Measurements from ENCODE around the gene VIPR2.

VIPR2 gene

DNA sequence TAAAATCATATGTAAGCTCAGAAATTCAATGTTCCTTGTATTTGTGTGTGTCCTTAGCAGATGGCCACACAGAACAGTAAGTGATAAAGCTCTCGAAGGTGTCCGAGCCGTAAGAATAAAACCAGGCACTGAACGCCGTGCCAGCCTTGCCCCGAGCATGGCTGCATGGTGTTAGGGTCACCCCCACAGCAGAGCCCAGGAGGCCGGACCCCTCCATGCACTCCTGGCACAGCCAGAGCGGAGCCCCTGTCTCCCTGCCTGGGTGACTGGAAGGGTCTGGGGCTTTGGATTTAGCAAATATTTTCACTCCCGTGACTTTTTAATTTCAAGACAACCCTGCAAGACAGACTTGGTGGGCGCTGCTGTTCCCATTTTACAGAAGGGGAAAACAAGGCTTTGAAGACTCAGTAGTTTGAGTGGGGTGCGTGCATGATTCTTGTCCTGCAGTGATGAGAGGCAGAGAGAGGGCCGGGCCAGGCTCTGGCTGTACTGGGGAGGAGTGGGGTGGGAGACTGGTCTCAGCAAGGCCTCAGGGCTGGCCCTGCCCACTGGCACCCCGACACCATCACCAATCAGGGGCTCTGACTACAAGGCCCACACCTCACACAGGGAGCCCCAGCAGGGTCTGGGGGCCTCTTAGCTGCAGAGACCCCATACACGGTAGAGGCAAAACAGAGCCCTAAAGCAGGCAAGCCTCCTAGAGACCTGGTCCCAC lies 39.4 kb downstream of the VIPR2 start:
- no peak for TF ChIP-seq SIN3A (IDR thresholded peaks at IDR 0.05; ENCODE audit: borderline replicate concordance, insufficient read depth, low read length)
- TF ChIP-seq TAF1 (IDR thresholded peaks at IDR 0.05; ENCODE audit: borderline replicate concordance, insufficient read depth, low read length) = no peak
- TF ChIP-seq POLR2AphosphoS5 (IDR thresholded peaks at IDR 0.05; ENCODE audit: low read depth, low read length) = no peak
- TF ChIP-seq, protein P1, sequence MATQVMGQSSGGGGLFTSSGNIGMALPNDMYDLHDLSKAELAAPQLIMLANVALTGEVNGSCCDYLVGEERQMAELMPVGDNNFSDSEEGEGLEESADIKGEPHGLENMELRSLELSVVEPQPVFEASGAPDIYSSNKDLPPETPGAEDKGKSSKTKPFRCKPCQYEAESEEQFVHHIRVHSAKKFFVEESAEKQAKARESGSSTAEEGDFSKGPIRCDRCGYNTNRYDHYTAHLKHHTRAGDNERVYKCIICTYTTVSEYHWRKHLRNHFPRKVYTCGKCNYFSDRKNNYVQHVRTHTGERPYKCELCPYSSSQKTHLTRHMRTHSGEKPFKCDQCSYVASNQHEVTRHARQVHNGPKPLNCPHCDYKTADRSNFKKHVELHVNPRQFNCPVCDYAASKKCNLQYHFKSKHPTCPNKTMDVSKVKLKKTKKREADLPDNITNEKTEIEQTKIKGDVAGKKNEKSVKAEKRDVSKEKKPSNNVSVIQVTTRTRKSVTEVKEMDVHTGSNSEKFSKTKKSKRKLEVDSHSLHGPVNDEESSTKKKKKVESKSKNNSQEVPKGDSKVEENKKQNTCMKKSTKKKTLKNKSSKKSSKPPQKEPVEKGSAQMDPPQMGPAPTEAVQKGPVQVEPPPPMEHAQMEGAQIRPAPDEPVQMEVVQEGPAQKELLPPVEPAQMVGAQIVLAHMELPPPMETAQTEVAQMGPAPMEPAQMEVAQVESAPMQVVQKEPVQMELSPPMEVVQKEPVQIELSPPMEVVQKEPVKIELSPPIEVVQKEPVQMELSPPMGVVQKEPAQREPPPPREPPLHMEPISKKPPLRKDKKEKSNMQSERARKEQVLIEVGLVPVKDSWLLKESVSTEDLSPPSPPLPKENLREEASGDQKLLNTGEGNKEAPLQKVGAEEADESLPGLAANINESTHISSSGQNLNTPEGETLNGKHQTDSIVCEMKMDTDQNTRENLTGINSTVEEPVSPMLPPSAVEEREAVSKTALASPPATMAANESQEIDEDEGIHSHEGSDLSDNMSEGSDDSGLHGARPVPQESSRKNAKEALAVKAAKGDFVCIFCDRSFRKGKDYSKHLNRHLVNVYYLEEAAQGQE (IDR thresholded peaks at IDR 0.05; ENCODE audit: insufficient read depth in 1 of 2, low read depth in 2 of 2, low read length in 2 of 2) = no peak
- TF ChIP-seq FOXP2 (optimal IDR thresholded peaks at IDR 0.05; ENCODE audit: borderline replicate concordance, extremely low read depth, extremely low read length, insufficient read depth) = no peak

DNA sequence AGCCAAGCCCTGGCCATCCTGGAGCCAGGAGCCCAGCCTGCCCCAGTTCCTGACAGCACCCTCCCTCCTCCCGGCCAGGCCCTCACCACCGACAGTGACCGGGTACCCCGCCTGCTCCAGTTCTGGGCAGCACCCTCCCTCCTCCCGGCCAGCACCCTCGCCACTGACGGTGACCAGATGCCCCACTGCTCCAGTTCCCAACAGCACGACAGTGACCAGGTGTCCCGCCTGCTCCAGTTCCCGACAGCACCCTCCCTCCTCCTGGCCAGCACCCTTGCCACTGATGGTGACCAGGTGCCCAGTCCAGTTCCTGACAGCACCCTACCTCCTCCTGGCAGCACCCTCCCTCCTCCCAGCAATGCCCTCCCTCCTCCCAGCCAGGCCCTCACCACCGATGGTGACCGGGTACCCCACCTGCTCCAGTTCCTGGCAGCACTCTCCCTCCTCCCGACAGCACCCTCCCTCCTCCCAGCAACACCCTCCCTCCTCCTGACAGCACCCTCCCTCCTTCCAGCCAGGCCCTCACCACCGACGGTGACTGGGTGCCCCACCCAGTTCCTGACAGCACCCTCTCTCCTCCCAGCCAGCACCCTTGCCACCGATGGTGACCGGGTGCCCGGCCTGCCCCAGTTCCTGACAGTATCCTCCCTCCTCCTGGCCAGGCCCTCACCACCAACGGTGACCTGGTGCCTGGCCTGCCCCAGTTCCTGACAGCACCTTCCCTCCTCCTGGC lies 40.3 kb downstream of the VIPR2 start:
- TF ChIP-seq, protein P1 (IDR thresholded peaks at IDR 0.05; ENCODE audit: insufficient read depth in 1 of 2, low read depth in 2 of 2, low read length in 2 of 2) = no peak
- no peak for TF ChIP-seq POLR2AphosphoS5 (IDR thresholded peaks at IDR 0.05; ENCODE audit: low read depth, low read length)
- TF ChIP-seq TAF1 (IDR thresholded peaks at IDR 0.05; ENCODE audit: borderline replicate concordance, insufficient read depth, low read length) = no peak
- no peak for TF ChIP-seq SIN3A (IDR thresholded peaks at IDR 0.05; ENCODE audit: borderline replicate concordance, insufficient read depth, low read length)
- no peak for TF ChIP-seq FOXP2 (optimal IDR thresholded peaks at IDR 0.05; ENCODE audit: borderline replicate concordance, extremely low read depth, extremely low read length, insufficient read depth)

DNA sequence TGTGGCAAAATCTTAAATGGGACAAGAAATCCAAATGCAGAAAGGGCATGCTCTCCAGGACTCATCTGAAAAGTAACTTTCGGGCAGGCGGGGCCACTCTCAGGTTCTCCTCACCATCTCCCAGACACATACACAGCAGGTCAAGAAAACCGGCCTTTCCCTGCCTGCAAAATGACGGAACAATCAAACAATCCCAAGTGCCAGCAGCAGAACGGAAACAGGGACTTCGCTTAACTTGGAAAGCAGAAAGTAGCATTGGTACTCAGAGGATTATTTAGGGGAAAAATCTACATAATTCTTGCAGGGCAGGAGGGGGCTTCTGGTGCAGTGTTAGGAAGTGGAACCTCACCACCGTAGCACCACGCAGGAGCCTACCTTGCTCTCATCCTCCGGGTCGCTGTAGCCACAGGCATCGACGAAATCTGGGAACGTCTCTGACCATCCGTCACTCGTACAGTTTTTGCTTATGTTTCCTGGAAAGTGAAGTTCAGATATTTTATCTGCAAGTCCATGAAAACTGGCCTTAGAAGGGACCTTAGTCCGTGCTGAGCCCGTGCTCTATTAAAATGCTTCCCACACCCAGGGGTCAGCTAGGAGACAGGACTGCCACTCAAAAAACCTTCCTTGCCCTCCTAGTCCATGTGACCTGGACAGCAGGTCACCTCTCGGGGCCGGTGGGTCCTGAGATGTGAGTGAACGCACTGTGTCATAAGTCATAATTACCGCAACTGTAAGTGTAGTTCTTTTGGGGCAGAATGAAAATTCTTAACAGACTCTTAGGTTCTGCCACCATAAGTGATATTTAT lies 41.1 kb downstream of the VIPR2 start:
- TF ChIP-seq, protein P1 (IDR thresholded peaks at IDR 0.05; ENCODE audit: insufficient read depth in 1 of 2, low read depth in 2 of 2, low read length in 2 of 2) = no peak
- TF ChIP-seq POLR2AphosphoS5 (IDR thresholded peaks at IDR 0.05; ENCODE audit: low read depth, low read length) = no peak

DNA sequence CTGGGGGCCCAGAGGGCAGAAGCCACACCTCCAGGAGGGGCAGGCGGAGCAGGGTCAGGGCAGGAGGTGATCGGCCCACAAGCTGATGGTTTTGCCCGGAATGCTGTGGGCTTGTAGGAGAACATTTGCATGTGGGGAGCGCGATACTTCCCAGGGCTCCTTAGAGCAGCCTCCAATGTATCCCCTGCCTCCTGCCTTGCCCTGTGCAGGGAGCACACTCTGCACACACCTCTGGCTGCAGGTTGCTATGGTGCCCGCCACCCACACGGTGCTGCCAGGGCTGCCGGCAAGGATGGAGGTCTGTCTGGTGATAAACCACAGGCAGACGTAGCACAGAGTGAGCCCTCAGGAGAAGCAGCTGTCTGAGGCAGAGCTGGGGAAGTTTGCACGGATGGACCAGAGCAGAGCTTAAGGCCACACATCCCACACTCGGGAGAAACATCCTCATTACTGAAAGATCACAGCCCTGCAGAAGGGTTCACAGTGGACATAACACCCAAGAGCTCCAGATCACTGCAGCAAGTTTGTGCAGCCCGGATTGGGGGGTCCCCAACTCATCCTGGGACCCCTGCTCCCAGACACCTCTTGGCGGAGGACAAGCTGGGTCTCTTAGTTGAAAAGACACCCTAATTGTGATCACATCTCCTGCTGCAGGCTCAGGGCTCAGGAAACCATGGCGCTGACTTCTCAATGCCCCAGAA lies 41.8 kb downstream of the VIPR2 start:
- no peak for TF ChIP-seq TAF1 (IDR thresholded peaks at IDR 0.05; ENCODE audit: borderline replicate concordance, insufficient read depth, low read length)
- TF ChIP-seq, protein P1 (IDR thresholded peaks at IDR 0.05; ENCODE audit: insufficient read depth in 1 of 2, low read depth in 2 of 2, low read length in 2 of 2) = no peak
- TF ChIP-seq FOXP2 (optimal IDR thresholded peaks at IDR 0.05; ENCODE audit: borderline replicate concordance, extremely low read depth, extremely low read length, insufficient read depth) = no peak
- no peak for TF ChIP-seq POLR2AphosphoS5 (IDR thresholded peaks at IDR 0.05; ENCODE audit: low read depth, low read length)
- no peak for TF ChIP-seq SIN3A (IDR thresholded peaks at IDR 0.05; ENCODE audit: borderline replicate concordance, insufficient read depth, low read length)
